NCI-H146 (cell line): ENCODE measurements around the gene STX1A.

ENCODE experiments used
- DNase-seq: peaks from one replicate; lab custom pipeline; 2025; lab: John Stamatoyannopoulos, UW

The STX1A gene

GRCh38 chr7:73707045-73707631, 12.3 kb downstream of the STX1A start:
- no peak for DNase-seq

GRCh38 chr7:73706126-73707044, 13.1 kb downstream of the STX1A start:
- no peak for DNase-seq

- no peak for DNase-seq
These were observed 13.9 kb downstream of the STX1A start for GRCh38 chr7:73705551-73705920.

GRCh38 chr7:73704640-73705550, 14.6 kb downstream of the STX1A start:
- DNase-seq, result no peak

GRCh38 chr7:73703757-73704639, 15.5 kb downstream of the STX1A start:
- DNase-seq, result no peak

- no peak for DNase-seq
These were observed 16.2 kb downstream of the STX1A start for GRCh38 chr7:73703225-73703624.

GRCh38 chr7:73702665-73703064, 16.8 kb downstream of the STX1A start:
- no peak for DNase-seq

GRCh38 chr7:73702226-73702625, 17.2 kb downstream of the STX1A start:
- DNase-seq, result no peak

- DNase-seq, result peak; percentile 43
These were observed 18.0 kb downstream of the STX1A start for GRCh38 chr7:73701357-73701995.

GRCh38 chr7:73700581-73701134, 18.8 kb downstream of the STX1A start:
- no peak for DNase-seq

GRCh38 chr7:73700069-73700423, 19.4 kb downstream of the STX1A start:
- no peak for DNase-seq

GRCh38 chr7:73699370-73700068, 19.9 kb downstream of the STX1A start:
- DNase-seq, result no peak

- no peak for DNase-seq
These were observed 21.1 kb downstream of the STX1A start for GRCh38 chr7:73698410-73698809.

GRCh38 chr7:73696372-73696771, 23.1 kb downstream of the STX1A start:
- DNase-seq, result no peak

GRCh38 chr7:73690646-73691045, 28.8 kb downstream of the STX1A start:
- DNase-seq, result no peak

- no peak for DNase-seq
These were observed 31.2 kb downstream of the STX1A start for GRCh38 chr7:73688288-73688687.

GRCh38 chr7:73685311-73685710, 34.2 kb downstream of the STX1A start:
- DNase-seq, result no peak

GRCh38 chr7:73683788-73684693, 35.4 kb downstream of the STX1A start:
- peak; percentile 26 for DNase-seq
